Astrocyte of the spinal cord (primary cell): ENCODE measurements around the gene VRTN.
"Not testable (repeated sequence)": the region's sequence is repeated elsewhere in the genome, so short reads cannot be mapped to it uniquely, and the experiment has no call there.

Experiments
- DNase-seq: peaks from one replicate; pipeline ENCODE4 v3.0.0; 2011; ENCODE audit warnings: low read depth, low spot score
- H3K4me3 ChIP-seq: 2 replicates; pipeline ENCODE4 v1.5.1; 2011; ENCODE audit warnings: low read depth, mild to moderate bottlenecking, low read length, moderate library complexity
- CTCF ChIP-seq: IDR thresholded peaks from 2 replicates; pipeline ENCODE4 v1.5.1; 2012; ENCODE audit warnings: low read depth, mild to moderate bottlenecking, low read length, inconsistent platforms
- in situ Hi-C: cut with HindIII; loops from 2 replicates; pipeline ENCODE4 v1.10.0; 2017; ENCODE audit warnings: low sequenced_read_pairs

VRTN gene

GRCh38 chr14:74377976-74378690, 29.9 kb downstream of the VRTN start:
- DNase-seq: no peak
- in situ Hi-C loops: no loop called here
- no peak for TF ChIP-seq CTCF
- no peak overlapping the region for H3K4me3 ChIP-seq

- no peak for TF ChIP-seq CTCF
- in situ Hi-C loops: no loop called here
- no peak overlapping the region for H3K4me3 ChIP-seq
- no peak for DNase-seq
Measured at GRCh38 chr14:74380172-74380571, 31.9 kb downstream of the VRTN start.

- no peak for TF ChIP-seq CTCF
- no peak for DNase-seq
- no peak overlapping the region for H3K4me3 ChIP-seq
- in situ Hi-C loops: no loop called here
Measured at GRCh38 chr14:74380845-74381244, 32.6 kb downstream of the VRTN start.

- DNase-seq, in situ Hi-C loops, H3K4me3 ChIP-seq: not testable (repeated sequence)
Measured at GRCh38 chr14:74381571-74381970, 33.3 kb downstream of the VRTN start.

- in situ Hi-C loops: no loop called here
- no peak overlapping the region for H3K4me3 ChIP-seq
- no peak for TF ChIP-seq CTCF
- DNase-seq: no peak
Measured at GRCh38 chr14:74382231-74382630, 34.0 kb downstream of the VRTN start.

- no peak for TF ChIP-seq CTCF
- in situ Hi-C loops: no loop called here
- no peak overlapping the region for H3K4me3 ChIP-seq
- no peak for DNase-seq
Measured at GRCh38 chr14:74389980-74390379, 41.7 kb downstream of the VRTN start.

GRCh38 chr14:74390505-74390904, 42.2 kb downstream of the VRTN start:
- in situ Hi-C loops, H3K4me3 ChIP-seq: not testable (repeated sequence)

GRCh38 chr14:74391479-74391878, 43.2 kb downstream of the VRTN start:
- H3K4me3 ChIP-seq: no peak overlapping the region
- no peak for DNase-seq
- no peak for TF ChIP-seq CTCF
- in situ Hi-C loops: no loop called here

More at GRCh38 chr14:74390505-74390904, 42.2 kb downstream of the VRTN start:
- DNase-seq: not testable (repeated sequence)
